Measurements from ENCODE around the gene PLEKHG2. TPM values are rescaled to one million over a fixed set of nuclear protein-coding genes. Genes with fewer than 3 reads are reported as not detected.

Gene PLEKHG2
- total RNA-seq, 1 experiment from 2014 or later, result 29.0 TPM

DNA sequence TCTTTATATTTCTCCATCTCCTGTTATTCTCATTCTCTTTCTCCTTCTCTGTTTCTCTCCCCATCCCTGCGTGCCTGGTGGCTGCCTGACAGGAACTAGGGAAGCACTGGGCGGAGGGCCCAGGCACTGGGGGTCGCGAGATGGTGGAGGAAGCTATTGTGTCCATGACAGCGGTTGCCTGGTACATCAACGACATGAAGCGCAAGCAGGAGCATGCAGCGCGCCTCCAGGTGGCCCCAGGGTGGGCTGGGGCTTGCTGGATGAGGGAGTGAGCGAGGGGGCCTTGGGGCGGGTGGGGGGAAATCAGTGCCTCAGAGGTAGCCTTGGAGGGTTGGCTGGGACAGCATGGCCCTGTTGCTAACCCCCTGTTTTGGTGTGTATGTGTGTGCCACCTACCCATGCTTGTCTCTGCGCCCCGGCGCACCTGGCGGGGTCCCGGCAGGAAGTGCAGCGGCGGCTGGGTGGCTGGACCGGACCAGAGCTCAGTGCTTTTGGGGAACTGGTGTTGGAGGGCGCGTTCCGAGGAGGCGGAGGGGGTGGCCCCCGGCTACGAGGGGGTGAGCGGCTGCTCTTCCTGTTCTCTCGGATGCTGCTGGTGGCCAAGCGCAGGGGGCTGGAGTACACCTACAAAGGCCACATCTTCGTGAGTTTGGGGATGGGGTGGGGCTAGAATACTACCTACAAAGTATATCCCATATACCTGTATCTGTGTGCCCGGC, 5.2 kb downstream of the PLEKHG2 start:
- H3K4me1 ChIP-seq (ENCODE audit: control insufficient read depth in 1 of 2, insufficient read depth in 2 of 2, low read length in 2 of 2), result peaks cover 8 to 21% of the 10 kb centered on the region in 2 experiments; a peak in 3 of 4 replicates
- no peaks in the 10 kb centered on the region for H3K9me2 ChIP-seq (ENCODE audit: insufficient read depth)
- intact Hi-C loops (cut with micrococcal nuclease), result no loop called here
- ChIA-PET POLR2A (interaction anchor here (1.7 to 2.2 kb wide), 2 partner anchors 10 to 18 kb away, joined by 7 to 9 read pairs; partner anchors contain the start of gene RPS16), CTCF (interaction anchor here (1.2 kb wide), 1 partner anchor 20 kb away, joined by 3 read pairs; no protein-coding TSS in a partner anchor), RAD21 (ENCODE audit: low non-redundant PET in 1 of 2, low total read pairs in 2 of 2, uncharacterized antibody in 2 of 2, unreplicated experiment in 2 of 2) (no interaction called here)
- H3K4me2 ChIP-seq (ENCODE audit: low read length), result no peak overlapping the region
- 0 out of 4 replicates have a peak, but pooled peaks cover 0 to 4% of the 10 kb centered on the region in 2 experiments for H3K36me3 ChIP-seq (ENCODE audit: control insufficient read depth in 1 of 2, insufficient read depth in 2 of 2, low read length in 2 of 2)
- no peaks in the 10 kb centered on the region for H3K27me3 ChIP-seq (ENCODE audit: insufficient read depth, low read length)
- H2AFZ ChIP-seq (ENCODE audit: low read depth, low read length, poor library complexity, severe bottlenecking), result no peak overlapping the region
- no peak for DNase-seq (ENCODE audit: low read depth, low spot score)
- no peak for ATAC-seq
- no peaks in the 10 kb centered on the region; the same call in 1 of the 2 replicates for H3K79me2 ChIP-seq (ENCODE audit: insufficient read depth, low read length)
- no peak overlapping the region for H3K4me3 ChIP-seq (replicated peaks in 1 of 2; ENCODE audit: low read depth in 1 of 2, low read length in 2 of 2)
- no peak overlapping the region for H3K9ac ChIP-seq (ENCODE audit: low read length)
- H3K27ac ChIP-seq (ENCODE audit: low read depth, low read length), result no peak overlapping the region
- no peaks in the 10 kb centered on the region for H3K9me3 ChIP-seq (ENCODE audit: control insufficient read depth in 1 of 2, insufficient read depth in 1 of 2, low read depth in 1 of 2, low read length in 2 of 2)
- BruUV-seq (replicated peaks), result no TSS peak
- no peaks in the 10 kb centered on the region for H4K20me1 ChIP-seq (ENCODE audit: insufficient read depth)
- TF ChIP-seq SRF (IDR thresholded peaks at IDR 0.05; ENCODE audit: low read depth) (no peak), RAD21 (IDR thresholded peaks at IDR 0.05; ENCODE audit: low read depth) (no peak)

GRCh38 chr19:39419003-39419402, 6.5 kb downstream of the PLEKHG2 start:
- no peak overlapping the region for H3K9ac ChIP-seq (ENCODE audit: low read length)
- no peak overlapping the region for H3K4me2 ChIP-seq (ENCODE audit: low read length)
- H3K27ac ChIP-seq (ENCODE audit: low read depth, low read length), result no peak overlapping the region
- intact Hi-C loops (cut with micrococcal nuclease), result no loop called here
- ChIA-PET CTCF (no interaction called here), RAD21 (ENCODE audit: low non-redundant PET in 1 of 2, low total read pairs in 2 of 2, uncharacterized antibody in 2 of 2, unreplicated experiment in 2 of 2) (no interaction called here), POLR2A (interaction anchor here (1.3 to 3.4 kb wide), 3 partner anchors 8 to 17 kb away, joined by 3 to 17 read pairs (median 7); partner anchors contain the start of gene RPS16)
- BruUV-seq (replicated peaks), result no TSS peak
- peaks cover 3 to 8% of the 10 kb centered on the region in 2 experiments; a peak in 3 of 4 replicates for H3K4me1 ChIP-seq (ENCODE audit: control insufficient read depth in 1 of 2, insufficient read depth in 2 of 2, low read length in 2 of 2)
- no peaks in the 10 kb centered on the region for H4K20me1 ChIP-seq (ENCODE audit: insufficient read depth)
- no peaks in the 10 kb centered on the region for H3K9me3 ChIP-seq (ENCODE audit: control insufficient read depth in 1 of 2, insufficient read depth in 1 of 2, low read depth in 1 of 2, low read length in 2 of 2)
- H3K9me2 ChIP-seq (ENCODE audit: insufficient read depth), result no peaks in the 10 kb centered on the region
- H3K4me3 ChIP-seq (replicated peaks in 1 of 2; ENCODE audit: low read depth in 1 of 2, low read length in 2 of 2), result no peak overlapping the region
- ATAC-seq, result no peak
- no peak for TF ChIP-seq JUND (IDR thresholded peaks at IDR 0.05)
- TF ChIP-seq SIN3A (IDR thresholded peaks at IDR 0.05; ENCODE audit: low read depth), result no peak
- no peaks in the 10 kb centered on the region for H3K27me3 ChIP-seq (ENCODE audit: insufficient read depth, low read length)
- H3K79me2 ChIP-seq (ENCODE audit: insufficient read depth, low read length), result no peaks in the 10 kb centered on the region
- 0 out of 4 replicates have a peak, but pooled peaks cover 0 to 4% of the 10 kb centered on the region in 2 experiments for H3K36me3 ChIP-seq (ENCODE audit: control insufficient read depth in 1 of 2, insufficient read depth in 2 of 2, low read length in 2 of 2)
- no peak for DNase-seq (ENCODE audit: low read depth, low spot score)
- no peak overlapping the region for H2AFZ ChIP-seq (ENCODE audit: low read depth, low read length, poor library complexity, severe bottlenecking)
